Osteocyte (in vitro differentiated cells): Measurements from ENCODE around the gene POMC. TPM values are rescaled to one million over a fixed set of nuclear protein-coding genes. Genes with fewer than 3 reads are reported as not detected.

Experiments used
- DNase-seq: peaks from one replicate; pipeline ENCODE4 v3.0.0; 2021; ENCODE audit warnings: mixed read lengths; ENCODE audit not compliant: unreplicated experiment; ENCODE audit errors: extremely low spot score
- H3K27ac Mint-ChIP-seq: one replicate; pipeline ENCODE4 v1.8.0; 2021; ENCODE audit warnings: mild to moderate bottlenecking, mixed read lengths; ENCODE audit not compliant: unreplicated experiment
- H3K27me3 Mint-ChIP-seq: one replicate; pipeline ENCODE4 v1.8.0; 2021; ENCODE audit warnings: mixed read lengths; ENCODE audit not compliant: unreplicated experiment
- H3K36me3 Mint-ChIP-seq: one replicate; pipeline ENCODE4 v1.8.0; 2021; ENCODE audit warnings: mixed read lengths; ENCODE audit not compliant: unreplicated experiment
- H3K4me1 Mint-ChIP-seq: one replicate; pipeline ENCODE4 v1.8.0; 2021; ENCODE audit warnings: mixed read lengths; ENCODE audit not compliant: unreplicated experiment
- H3K4me3 Mint-ChIP-seq: one replicate; pipeline ENCODE4 v1.8.0; 2021; ENCODE audit warnings: mild to moderate bottlenecking, moderate library complexity, mixed read lengths; ENCODE audit not compliant: unreplicated experiment
- H3K9me3 Mint-ChIP-seq: one replicate; pipeline ENCODE4 v1.8.0; 2021; ENCODE audit warnings: mixed read lengths; ENCODE audit not compliant: unreplicated experiment
- total RNA-seq: library from RNA; stranded (reverse); gene quantifications from 2 replicates; pipeline ENCODE4 v1.2.1, GENCODE V29; 2021
- TF ChIP-seq, protein P1 (sequence below): fragments of 200-600 bp; sonication (generic); IDR thresholded peaks from 2 replicates; pipeline ENCODE4 v1.5.0; 2021; ENCODE audit warnings: antibody characterized with exemption, mild to moderate bottlenecking, moderate library complexity

The POMC gene
- total RNA-seq, 1 donor from 2014 or later: not detected

GRCh38 chr2:25116956-25117355, 51.4 kb downstream of the POMC start:
- Mint-ChIP-seq H3K4me3 (no peak overlapping the region), H3K36me3 (no peaks in the 10 kb centered on the region), H3K9me3 (no peaks in the 10 kb centered on the region), H3K27ac (no peak overlapping the region), H3K4me1 (no peaks in the 10 kb centered on the region), H3K27me3 (no peaks in the 10 kb centered on the region)
- DNase-seq: no peak
- TF ChIP-seq, protein P1, sequence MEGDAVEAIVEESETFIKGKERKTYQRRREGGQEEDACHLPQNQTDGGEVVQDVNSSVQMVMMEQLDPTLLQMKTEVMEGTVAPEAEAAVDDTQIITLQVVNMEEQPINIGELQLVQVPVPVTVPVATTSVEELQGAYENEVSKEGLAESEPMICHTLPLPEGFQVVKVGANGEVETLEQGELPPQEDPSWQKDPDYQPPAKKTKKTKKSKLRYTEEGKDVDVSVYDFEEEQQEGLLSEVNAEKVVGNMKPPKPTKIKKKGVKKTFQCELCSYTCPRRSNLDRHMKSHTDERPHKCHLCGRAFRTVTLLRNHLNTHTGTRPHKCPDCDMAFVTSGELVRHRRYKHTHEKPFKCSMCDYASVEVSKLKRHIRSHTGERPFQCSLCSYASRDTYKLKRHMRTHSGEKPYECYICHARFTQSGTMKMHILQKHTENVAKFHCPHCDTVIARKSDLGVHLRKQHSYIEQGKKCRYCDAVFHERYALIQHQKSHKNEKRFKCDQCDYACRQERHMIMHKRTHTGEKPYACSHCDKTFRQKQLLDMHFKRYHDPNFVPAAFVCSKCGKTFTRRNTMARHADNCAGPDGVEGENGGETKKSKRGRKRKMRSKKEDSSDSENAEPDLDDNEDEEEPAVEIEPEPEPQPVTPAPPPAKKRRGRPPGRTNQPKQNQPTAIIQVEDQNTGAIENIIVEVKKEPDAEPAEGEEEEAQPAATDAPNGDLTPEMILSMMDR: no peak

GRCh38 chr2:25115902-25116301, 52.5 kb downstream of the POMC start:
- Mint-ChIP-seq H3K27ac (no peak overlapping the region), H3K9me3 (no peaks in the 10 kb centered on the region), H3K36me3 (no peaks in the 10 kb centered on the region), H3K4me3 (no peak overlapping the region), H3K27me3 (no peaks in the 10 kb centered on the region), H3K4me1 (no peaks in the 10 kb centered on the region)
- DNase-seq: no peak
- TF ChIP-seq, protein P1: no peak

DNA sequence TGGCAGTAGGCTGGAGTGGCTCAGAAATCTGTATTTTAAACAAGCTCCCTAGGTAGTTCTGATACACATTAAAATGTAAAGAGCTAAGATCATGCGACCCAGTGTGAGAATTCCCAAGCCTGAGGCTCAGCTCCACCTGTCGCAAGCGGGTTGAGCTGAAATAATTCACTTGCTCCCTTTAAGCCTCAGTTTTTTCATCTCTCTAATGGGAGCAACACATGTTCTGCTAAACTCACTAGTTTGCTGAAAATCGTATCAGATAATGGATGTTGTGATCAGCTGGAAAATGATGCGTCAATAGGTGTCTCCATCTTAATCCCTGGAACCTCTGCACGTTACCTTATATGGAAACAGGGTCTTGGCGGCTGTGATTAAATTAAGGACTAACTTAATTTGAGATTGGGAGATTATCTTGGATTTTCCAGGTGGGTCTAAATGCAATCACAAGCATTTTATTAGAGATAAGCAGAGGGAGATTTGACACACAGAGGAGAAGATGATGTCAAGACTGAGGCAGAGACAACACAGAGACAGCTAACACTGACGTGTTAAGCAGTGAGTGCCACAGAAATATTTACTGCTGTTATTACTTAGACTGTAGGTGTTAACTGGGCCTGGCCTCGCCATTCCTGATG, 53.0 kb downstream of the POMC start:
- Mint-ChIP-seq H3K9me3 (no peaks in the 10 kb centered on the region), H3K27ac (no peak overlapping the region), H3K36me3 (no peaks in the 10 kb centered on the region), H3K4me1 (no peaks in the 10 kb centered on the region), H3K4me3 (no peak overlapping the region), H3K27me3 (no peaks in the 10 kb centered on the region)
- no peak for DNase-seq
- TF ChIP-seq, protein P1: no peak

- Mint-ChIP-seq H3K27me3 (no peaks in the 10 kb centered on the region), H3K4me3 (no peak overlapping the region), H3K4me1 (no peaks in the 10 kb centered on the region), H3K36me3 (no peaks in the 10 kb centered on the region), H3K27ac (no peak overlapping the region), H3K9me3 (no peaks in the 10 kb centered on the region)
- DNase-seq: no peak
- TF ChIP-seq, protein P1: no peak
Measured at GRCh38 chr2:25112113-25112512, 56.3 kb downstream of the POMC start.

Other genes with a start within 250 kb of the POMC start
- gene ADCY3, start 248.3 kb downstream of the POMC start, total RNA-seq: 99.9 and 118 TPM in 2 replicates
- gene DNAJC27, start 196.6 kb downstream of the POMC start, total RNA-seq: 7.0 and 7.3 TPM in 2 replicates
- 1.0 and 1.3 TPM in 2 replicates for gene EFR3B, start 126.5 kb downstream of the POMC start, total RNA-seq
- gene DNMT3A, start 173.3 kb upstream of the POMC start, total RNA-seq: 80.2 and 85.2 TPM in 2 replicates